Suprapubic skin (tissue), 4 donors: ENCODE measurements around the gene SEC23B. TPM values are rescaled to one million over a fixed set of nuclear protein-coding genes. Genes with fewer than 3 reads are reported as not detected.

ENCODE experiments used
- DNase-seq, 2 donors: peaks; one replicate each; pipeline ENCODE4 v3.0.0-alpha.2; 2019; ENCODE audit warnings: low spot score in 2 of 2
- H3K27ac ChIP-seq: fragments of 200-600 bp; sonication (generic); one replicate; pipeline ENCODE4 v1.5.1; 2019
- H3K27me3 ChIP-seq: fragments of 200-600 bp; sonication (generic); one replicate; pipeline ENCODE4 v1.5.1; 2019
- H3K36me3 ChIP-seq: fragments of 200-600 bp; sonication (generic); one replicate; pipeline ENCODE4 v1.5.1; 2019
- H3K4me1 ChIP-seq: fragments of 200-600 bp; sonication (generic); one replicate; pipeline ENCODE4 v1.5.1; 2019
- H3K4me3 ChIP-seq: fragments of 200-600 bp; sonication (generic); one replicate; pipeline ENCODE4 v1.5.1; 2019; ENCODE audit warnings: mild to moderate bottlenecking
- H3K9me3 ChIP-seq: fragments of 200-600 bp; sonication (generic); one replicate; pipeline ENCODE4 v1.5.1; 2019
- EP300 ChIP-seq: sonication (generic); formaldehyde crosslinking; IDR thresholded peaks from one replicate; pipeline ENCODE4 v1.6.1; 2017; ENCODE audit warnings: antibody characterized with exemption
- POLR2A ChIP-seq, 2 donors: fragments of 450-650 bp; IDR thresholded peaks; one replicate each; pipeline ENCODE4 v1.6.1; 2017; ENCODE audit warnings: antibody characterized with exemption in 2 of 2, mild to moderate bottlenecking in 2 of 2, moderate library complexity in 2 of 2
- POLR2AphosphoS5 ChIP-seq, 3 donors: sonication (generic); formaldehyde crosslinking; IDR thresholded peaks; one replicate each; pipeline ENCODE4 v1.6.1; 2017; ENCODE audit warnings: antibody characterized with exemption in 3 of 3
- WGBS: methylation state at CpG from one replicate; pipeline ENCODE4 v1.1.5; 2018; 5-methylcytosine and 5-hydroxymethylcytosine counted together
- total RNA-seq, 4 donors: library from RNA; depleted of rRNA; stranded (reverse); fragments of >200 nt; gene quantifications; one replicate each; pipeline ENCODE4 v1.1.0, GENCODE V29; 2016
- TF ChIP-seq, protein P1 (sequence below), 2 donors: fragments of 200-600 bp in 1 of 2; fragments of 450-650 bp in 1 of 2; sonication (generic) in 1 of 2; IDR thresholded peaks; one replicate each; pipeline ENCODE4 v1.5.1; 2016 to 2019; ENCODE audit warnings: antibody characterized with exemption in 2 of 2, mild to moderate bottlenecking in 1 of 2, moderate library complexity in 1 of 2

Gene SEC23B
- total RNA-seq, 4 donors from 2014 or later, result 37.5 to 53.2 (median 49.6) TPM

DNA sequence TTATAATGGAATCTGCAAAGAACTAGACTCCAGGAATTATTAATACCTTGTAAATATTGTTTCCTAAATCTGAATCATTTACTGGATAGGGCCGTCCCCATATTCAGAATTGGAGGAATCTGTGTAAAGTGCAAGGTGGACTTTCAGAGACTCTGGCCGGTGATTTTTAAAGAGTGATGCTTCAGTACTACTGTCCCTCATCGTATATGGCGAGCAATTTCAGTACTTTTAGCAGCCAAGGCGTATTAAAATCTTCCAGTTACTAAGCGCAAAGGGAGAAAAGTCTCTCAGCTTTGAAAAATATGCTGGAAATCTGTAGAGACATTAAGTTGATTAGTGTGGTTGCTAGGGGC, 60.0 kb downstream of the SEC23B start:
- Histone ChIP-seq H3K4me3 (peak overlapping the region; percentile 78), H3K36me3 (peaks cover 18% of the 10 kb centered on the region), H3K27me3 (no peaks in the 10 kb centered on the region), H3K4me1 (peaks cover 21% of the 10 kb centered on the region), H3K9me3 (no peaks in the 10 kb centered on the region), H3K27ac (peak overlapping the region; percentile 83)
- TF ChIP-seq POLR2A (IDR thresholded peaks at IDR 0.05) (no peak), EP300 (no peak), POLR2AphosphoS5 (IDR thresholded peaks at IDR 0.05) (no peak)
- TF ChIP-seq, protein P1, sequence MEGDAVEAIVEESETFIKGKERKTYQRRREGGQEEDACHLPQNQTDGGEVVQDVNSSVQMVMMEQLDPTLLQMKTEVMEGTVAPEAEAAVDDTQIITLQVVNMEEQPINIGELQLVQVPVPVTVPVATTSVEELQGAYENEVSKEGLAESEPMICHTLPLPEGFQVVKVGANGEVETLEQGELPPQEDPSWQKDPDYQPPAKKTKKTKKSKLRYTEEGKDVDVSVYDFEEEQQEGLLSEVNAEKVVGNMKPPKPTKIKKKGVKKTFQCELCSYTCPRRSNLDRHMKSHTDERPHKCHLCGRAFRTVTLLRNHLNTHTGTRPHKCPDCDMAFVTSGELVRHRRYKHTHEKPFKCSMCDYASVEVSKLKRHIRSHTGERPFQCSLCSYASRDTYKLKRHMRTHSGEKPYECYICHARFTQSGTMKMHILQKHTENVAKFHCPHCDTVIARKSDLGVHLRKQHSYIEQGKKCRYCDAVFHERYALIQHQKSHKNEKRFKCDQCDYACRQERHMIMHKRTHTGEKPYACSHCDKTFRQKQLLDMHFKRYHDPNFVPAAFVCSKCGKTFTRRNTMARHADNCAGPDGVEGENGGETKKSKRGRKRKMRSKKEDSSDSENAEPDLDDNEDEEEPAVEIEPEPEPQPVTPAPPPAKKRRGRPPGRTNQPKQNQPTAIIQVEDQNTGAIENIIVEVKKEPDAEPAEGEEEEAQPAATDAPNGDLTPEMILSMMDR (IDR thresholded peaks at IDR 0.05), result no peak
- DNase-seq, result no peak
- 1% methylated on average over 6 of the region's 6 CpGs for WGBS

DNA sequence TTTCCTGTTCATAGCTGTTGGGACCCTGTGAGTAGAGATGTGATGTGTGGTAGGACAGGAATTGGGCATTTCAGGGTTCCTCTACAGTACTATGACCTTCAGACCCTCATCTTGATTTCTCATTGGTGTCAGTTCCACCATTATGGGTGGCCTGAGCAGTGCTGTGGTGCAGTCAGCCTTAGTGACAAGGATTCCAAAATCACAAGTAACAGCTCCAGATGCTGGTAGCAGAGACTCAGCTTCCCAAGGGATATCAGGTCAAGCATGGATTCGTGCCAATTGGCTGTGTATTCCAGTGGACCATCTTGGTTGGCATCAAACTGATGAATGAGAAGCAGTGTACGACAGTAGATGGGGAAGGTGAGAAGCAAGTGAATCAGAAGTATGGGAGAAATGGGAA, 63.3 kb downstream of the SEC23B start:
- Histone ChIP-seq H3K4me1 (peaks cover 21% of the 10 kb centered on the region), H3K27me3 (no peaks in the 10 kb centered on the region), H3K4me3 (no peak overlapping the region), H3K27ac (no peak overlapping the region), H3K9me3 (no peaks in the 10 kb centered on the region), H3K36me3 (peaks cover 15% of the 10 kb centered on the region)
- DNase-seq, result no peak
- TF ChIP-seq EP300 (no peak), POLR2AphosphoS5 (IDR thresholded peaks at IDR 0.05) (no peak), POLR2A (IDR thresholded peaks at IDR 0.05) (no peak)
- TF ChIP-seq, protein P1 (IDR thresholded peaks at IDR 0.05), result no peak
- WGBS, result 92% methylated on average over 2 of the region's 2 CpGs

DNA sequence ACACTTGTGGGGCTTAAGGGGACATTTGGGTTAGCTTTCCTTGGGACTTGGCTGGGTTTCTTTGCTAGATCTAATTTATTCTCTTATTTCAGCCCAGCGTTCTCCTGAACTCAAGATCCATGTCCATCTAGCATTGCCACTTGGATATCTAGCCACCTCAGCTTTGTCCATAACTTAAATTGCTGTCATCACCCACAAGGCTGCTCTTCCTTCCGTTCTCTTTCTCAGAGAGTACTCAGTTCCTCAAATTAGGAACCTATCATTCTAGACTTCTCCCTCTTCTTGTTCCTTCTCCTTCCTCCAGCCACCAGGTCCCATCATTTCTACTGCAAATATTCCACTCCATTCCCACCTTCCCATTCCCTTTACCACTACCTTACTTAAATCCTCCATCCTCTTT, 63.8 kb downstream of the SEC23B start:
- Histone ChIP-seq H3K4me1 (peaks cover 17% of the 10 kb centered on the region), H3K9me3 (no peaks in the 10 kb centered on the region), H3K27ac (no peak overlapping the region), H3K36me3 (peaks cover 15% of the 10 kb centered on the region), H3K27me3 (no peaks in the 10 kb centered on the region), H3K4me3 (no peak overlapping the region)
- 83% methylated on average over 2 of the region's 2 CpGs for WGBS
- DNase-seq, result no peak
- TF ChIP-seq, protein P1 (IDR thresholded peaks at IDR 0.05), result no peak
- TF ChIP-seq POLR2A (IDR thresholded peaks at IDR 0.05) (no peak), EP300 (no peak), POLR2AphosphoS5 (IDR thresholded peaks at IDR 0.05) (no peak)

DNA sequence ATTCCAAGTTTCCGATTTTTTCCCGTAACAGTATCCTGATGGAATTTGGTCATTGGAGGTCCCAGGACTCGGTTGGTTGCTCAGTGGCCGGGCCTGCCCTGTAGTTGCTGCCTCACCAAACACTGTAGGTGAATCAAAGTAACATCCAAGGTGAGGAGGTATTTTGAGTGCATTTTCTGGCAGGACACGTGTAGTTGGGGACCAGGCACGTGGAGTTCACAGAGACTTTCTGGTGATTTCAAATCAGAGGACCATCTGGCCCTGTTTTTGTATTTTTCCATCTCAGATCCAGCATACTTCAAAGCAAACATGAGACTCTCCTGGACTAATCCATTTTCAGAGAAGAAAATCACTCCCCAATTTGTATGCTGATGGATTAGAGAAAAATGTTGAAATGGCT, 70.2 kb downstream of the SEC23B start:
- WGBS, result 80% methylated on average over 6 of the region's 6 CpGs
- Histone ChIP-seq H3K9me3 (no peaks in the 10 kb centered on the region), H3K4me3 (no peak overlapping the region), H3K36me3 (no peaks in the 10 kb centered on the region), H3K4me1 (no peaks in the 10 kb centered on the region), H3K27ac (no peak overlapping the region), H3K27me3 (no peaks in the 10 kb centered on the region)
- TF ChIP-seq, protein P1 (IDR thresholded peaks at IDR 0.05), result no peak
- TF ChIP-seq EP300, result no peak
- DNase-seq, result no peak

DNA sequence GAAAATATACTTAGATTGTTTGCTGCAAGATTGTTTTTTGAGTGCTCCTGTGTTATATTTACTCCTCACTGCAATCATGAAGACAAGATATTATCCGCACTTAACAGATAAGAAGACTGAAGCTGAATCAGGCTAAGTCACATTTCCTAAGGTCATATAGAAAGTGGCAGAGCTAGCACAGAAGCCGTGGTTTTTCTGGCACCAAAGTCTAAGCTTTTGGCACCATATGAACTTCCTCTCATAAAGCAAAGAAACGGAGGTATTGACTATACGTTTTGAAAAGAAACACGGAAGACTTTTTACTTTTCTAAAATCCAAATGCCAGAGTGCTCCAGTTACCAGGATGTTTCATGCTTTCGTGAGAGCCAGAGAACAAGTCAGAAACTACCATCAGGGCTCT, 70.8 kb downstream of the SEC23B start:
- 65% methylated on average over 6 of the region's 6 CpGs for WGBS
- TF ChIP-seq EP300, result no peak
- TF ChIP-seq POLR2A (IDR thresholded peaks at IDR 0.05), result no peak
- TF ChIP-seq, protein P1 (IDR thresholded peaks at IDR 0.05), result no peak
- no peak for TF ChIP-seq POLR2AphosphoS5 (IDR thresholded peaks at IDR 0.05)
- Histone ChIP-seq H3K4me3 (no peak overlapping the region), H3K27ac (no peak overlapping the region), H3K4me1 (no peaks in the 10 kb centered on the region), H3K27me3 (no peaks in the 10 kb centered on the region), H3K9me3 (no peaks in the 10 kb centered on the region), H3K36me3 (no peaks in the 10 kb centered on the region)
- no peak for DNase-seq
